Measurements from ENCODE around the gene PABPN1L.

- TF ChIP-seq CTCF (IDR thresholded peaks at IDR 0.05) (no peak), SMC3 (IDR thresholded peaks at IDR 0.05) (no peak), HDAC2 (IDR thresholded peaks at IDR 0.05) (no peak), POLR2A (IDR thresholded peaks at IDR 0.05; ENCODE audit: low read length) (no peak), CHD4 (IDR thresholded peaks at IDR 0.05; ENCODE audit: borderline replicate concordance) (no peak), CBX8 (IDR thresholded peaks at IDR 0.05) (no peak), PBX3 (IDR thresholded peaks at IDR 0.05) (no peak), RNF2 (IDR thresholded peaks at IDR 0.05; ENCODE audit: borderline replicate concordance, low read depth) (no peak), MAZ (IDR thresholded peaks at IDR 0.05; ENCODE audit: borderline replicate concordance, low read depth, low read length) (no peak), RCOR1 (IDR thresholded peaks at IDR 0.05; ENCODE audit: low read depth, low read length) (no peak), HMGXB4 (CRISPR knock-in tag; IDR thresholded peaks at IDR 0.05; ENCODE audit: borderline replicate concordance) (no peak), RARB (CRISPR knock-in tag; IDR thresholded peaks at IDR 0.05) (no peak), EP300 (IDR thresholded peaks at IDR 0.05) (no peak), CHD2 (IDR thresholded peaks at IDR 0.05; ENCODE audit: low read length, partially characterized antibody) (no peak)
Measured at GRCh38 chr16:88819126-88819525, 47.3 kb downstream of the PABPN1L start.
